ENCODE results near the gene ATG9A.

Gene ATG9A

DNA sequence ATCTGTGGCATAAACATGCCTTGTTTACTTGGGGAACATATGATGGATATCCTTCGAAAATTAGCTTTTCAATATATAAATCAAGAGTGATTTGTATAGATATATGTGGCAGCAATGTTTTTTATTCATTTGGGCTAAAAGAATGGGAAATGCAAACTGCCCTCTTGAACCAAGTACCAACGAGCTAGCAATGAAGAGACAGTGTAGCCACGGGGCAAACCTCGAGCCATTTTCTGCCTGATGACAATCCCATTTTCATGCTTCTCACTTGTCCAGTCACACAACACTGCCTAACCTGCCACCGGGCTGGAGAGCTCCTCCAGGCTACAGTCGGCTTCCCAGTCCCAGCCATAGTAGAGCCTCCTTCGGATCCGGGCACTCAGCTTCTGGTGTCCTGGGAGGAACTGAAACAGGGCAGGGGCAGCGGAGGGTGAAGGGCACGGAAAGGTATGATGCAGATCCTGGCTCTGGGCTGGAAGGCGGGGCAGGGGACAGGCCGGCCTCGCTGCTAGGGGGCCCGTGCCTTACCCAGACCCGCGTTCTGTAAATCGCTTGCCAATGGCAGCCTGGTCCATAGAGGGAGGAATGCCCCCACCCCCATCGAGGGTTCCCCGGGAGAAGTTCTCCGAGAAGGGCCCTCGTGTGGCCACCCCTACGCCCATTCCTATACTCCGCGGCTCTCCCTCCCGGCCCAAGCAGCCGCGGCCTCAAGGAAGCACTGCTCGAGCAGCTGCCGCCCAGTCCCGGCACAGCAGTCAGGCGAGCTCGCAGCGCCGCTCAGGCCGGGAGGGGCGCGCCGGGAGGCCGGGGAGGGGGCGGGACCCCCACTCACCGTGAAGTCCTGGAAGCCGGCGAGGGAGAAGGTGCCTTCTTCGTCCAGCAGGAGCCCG is 53.3 kb downstream of the ATG9A start (continued):
- TF ChIP-seq REPIN1 (tag by site-specific recombination; IDR thresholded peaks at IDR 0.05; ENCODE audit: low read depth) (no peak), KLF17 (tag by site-specific recombination; IDR thresholded peaks at IDR 0.05) (peak; percentile 20; the same call in 1 of the 2 replicates), ZNF501 (tag by site-specific recombination; IDR thresholded peaks at IDR 0.05) (peak; percentile 43; the same call in 1 of the 2 replicates), ZBTB20 (tag by site-specific recombination; IDR thresholded peaks at IDR 0.05) (peak; percentile 62), ZNF335 (tag by site-specific recombination; conservative IDR thresholded peaks at IDR 0.05) (peak; percentile 90), ZNF600 (tag by site-specific recombination; IDR thresholded peaks at IDR 0.05) (0 out of 2 replicates have a peak, but pooled peaks have one; percentile 13), HOXC10 (CRISPR knock-in tag; IDR thresholded peaks at IDR 0.05) (no peak)
- TF ChIP-seq, protein P1, sequence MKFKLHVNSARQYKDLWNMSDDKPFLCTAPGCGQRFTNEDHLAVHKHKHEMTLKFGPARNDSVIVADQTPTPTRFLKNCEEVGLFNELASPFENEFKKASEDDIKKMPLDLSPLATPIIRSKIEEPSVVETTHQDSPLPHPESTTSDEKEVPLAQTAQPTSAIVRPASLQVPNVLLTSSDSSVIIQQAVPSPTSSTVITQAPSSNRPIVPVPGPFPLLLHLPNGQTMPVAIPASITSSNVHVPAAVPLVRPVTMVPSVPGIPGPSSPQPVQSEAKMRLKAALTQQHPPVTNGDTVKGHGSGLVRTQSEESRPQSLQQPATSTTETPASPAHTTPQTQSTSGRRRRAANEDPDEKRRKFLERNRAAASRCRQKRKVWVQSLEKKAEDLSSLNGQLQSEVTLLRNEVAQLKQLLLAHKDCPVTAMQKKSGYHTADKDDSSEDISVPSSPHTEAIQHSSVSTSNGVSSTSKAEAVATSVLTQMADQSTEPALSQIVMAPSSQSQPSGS (tag by site-specific recombination; IDR thresholded peaks at IDR 0.05; ENCODE audit: low read depth), result no peak

GRCh38 chr2:219175486-219175885 is 54.0 kb downstream of the ATG9A start:
- H3K9me3 ChIP-seq (ENCODE audit: control insufficient read depth, insufficient read depth, low read depth, low read length), result no peaks in the 10 kb centered on the region
- TF ChIP-seq ZBTB17 (tag by site-specific recombination; IDR thresholded peaks at IDR 0.05) (peak; percentile 59; the same call in 1 of the 2 replicates), ZNF16 (tag by site-specific recombination; IDR thresholded peaks at IDR 0.05; ENCODE audit: low read depth) (no peak)
- no peak overlapping the region for H3K4me3 ChIP-seq (ENCODE audit: low read depth, low read length)
- H3K36me3 ChIP-seq (ENCODE audit: control insufficient read depth in 2 of 2, insufficient read depth in 1 of 2, low read length in 2 of 2), result peaks cover 4 to 48% of the 10 kb centered on the region in 2 experiments; a peak in 2 of 3 replicates
- H3K27ac ChIP-seq (ENCODE audit: extremely low read depth, low read depth, low read length), result peak overlapping the region; percentile 79; the same call in 1 of the 2 replicates
- ChIA-PET POLR2A (interaction anchor here (2.7 kb wide), 1 partner anchor 31 kb away, joined by 27 read pairs; the partner anchor contains the start of gene ZFAND2B), CTCF (interaction anchor here (0.5 to 8.4 kb wide), 15 partner anchors 8 to 366 kb away, joined by 3 to 101 read pairs (median 3); partner anchors contain the start of genes DNAJB2 and NHEJ1)
- H3K4me1 ChIP-seq (ENCODE audit: control insufficient read depth, insufficient read depth, low read length), result peaks cover 6% of the 10 kb centered on the region; the same call in 1 of the 2 replicates

GRCh38 chr2:219174801-219175200 is 54.6 kb downstream of the ATG9A start:
- TF ChIP-seq SCRT2 (tag by site-specific recombination; IDR thresholded peaks at IDR 0.05), result no peak
- no peak for TF ChIP-seq ZBTB21 (tag by site-specific recombination; IDR thresholded peaks at IDR 0.05)
- ChIA-PET CTCF (interaction anchor here (0.6 to 8.4 kb wide), 10 partner anchors 11 to 214 kb away, joined by 3 to 101 read pairs (median 3); partner anchors contain the start of genes ANKZF1 and ATG9A), POLR2A (no interaction called here)
- Histone ChIP-seq H3K4me1 (ENCODE audit: control insufficient read depth, insufficient read depth, low read length) (peaks cover 6% of the 10 kb centered on the region; the same call in 1 of the 2 replicates), H3K4me3 (ENCODE audit: low read depth, low read length) (no peak overlapping the region), H3K9me3 (ENCODE audit: control insufficient read depth, insufficient read depth, low read depth, low read length) (no peaks in the 10 kb centered on the region), H3K27ac (ENCODE audit: extremely low read depth, low read depth, low read length) (no peak overlapping the region), H3K36me3 (ENCODE audit: control insufficient read depth in 2 of 2, insufficient read depth in 1 of 2, low read length in 2 of 2) (peaks cover 4 to 41% of the 10 kb centered on the region in 2 experiments; a peak in 2 of 3 replicates)

DNA sequence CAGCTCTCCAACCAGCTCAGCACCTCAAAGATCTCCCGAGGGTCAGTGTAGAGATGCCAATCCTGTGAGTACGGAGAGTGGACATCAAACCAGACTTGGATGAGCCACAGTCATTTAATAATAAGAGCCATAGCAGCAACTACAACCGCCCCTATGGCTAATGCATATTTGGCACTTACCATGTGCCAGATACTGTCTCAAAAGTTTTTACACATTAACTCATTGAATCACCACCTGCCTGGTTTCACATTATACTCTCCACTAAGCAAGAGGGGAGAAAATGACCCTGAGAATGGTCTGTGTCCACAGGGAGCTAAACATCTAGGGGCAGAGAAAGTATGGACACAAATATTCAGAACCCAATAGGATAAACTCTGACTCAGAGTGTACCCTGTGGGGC is 55.3 kb downstream of the ATG9A start:
- ChIA-PET POLR2A (no interaction called here), CTCF (interaction anchor here (0.6 to 8.4 kb wide), 12 partner anchors 10 to 1073 kb away, joined by 3 to 101 read pairs (median 3); partner anchors contain the start of genes ANKZF1 and ATG9A)
- peaks cover 4 to 36% of the 10 kb centered on the region in 2 experiments; a peak in 2 of 3 replicates for H3K36me3 ChIP-seq (ENCODE audit: control insufficient read depth in 2 of 2, insufficient read depth in 1 of 2, low read length in 2 of 2)
- H3K9me3 ChIP-seq (ENCODE audit: control insufficient read depth, insufficient read depth, low read depth, low read length), result no peaks in the 10 kb centered on the region
- no peak overlapping the region for H3K4me3 ChIP-seq (ENCODE audit: low read depth, low read length)
- no peak overlapping the region for H3K27ac ChIP-seq (ENCODE audit: extremely low read depth, low read depth, low read length)
- peaks cover 6% of the 10 kb centered on the region; the same call in 1 of the 2 replicates for H3K4me1 ChIP-seq (ENCODE audit: control insufficient read depth, insufficient read depth, low read length)
- no peak for TF ChIP-seq GLIS2 (tag by site-specific recombination; IDR thresholded peaks at IDR 0.05)
- no peak for TF ChIP-seq ZNF785 (tag by site-specific recombination; IDR thresholded peaks at IDR 0.05)
- no peak for TF ChIP-seq ZNF510 (tag by site-specific recombination; IDR thresholded peaks at IDR 0.05; ENCODE audit: insufficient replicate concordance)
- no peak for TF ChIP-seq ZNF16 (tag by site-specific recombination; IDR thresholded peaks at IDR 0.05; ENCODE audit: low read depth)
- no peak for TF ChIP-seq ZNF621 (tag by site-specific recombination; IDR thresholded peaks at IDR 0.05)
- TF ChIP-seq, protein P2, sequence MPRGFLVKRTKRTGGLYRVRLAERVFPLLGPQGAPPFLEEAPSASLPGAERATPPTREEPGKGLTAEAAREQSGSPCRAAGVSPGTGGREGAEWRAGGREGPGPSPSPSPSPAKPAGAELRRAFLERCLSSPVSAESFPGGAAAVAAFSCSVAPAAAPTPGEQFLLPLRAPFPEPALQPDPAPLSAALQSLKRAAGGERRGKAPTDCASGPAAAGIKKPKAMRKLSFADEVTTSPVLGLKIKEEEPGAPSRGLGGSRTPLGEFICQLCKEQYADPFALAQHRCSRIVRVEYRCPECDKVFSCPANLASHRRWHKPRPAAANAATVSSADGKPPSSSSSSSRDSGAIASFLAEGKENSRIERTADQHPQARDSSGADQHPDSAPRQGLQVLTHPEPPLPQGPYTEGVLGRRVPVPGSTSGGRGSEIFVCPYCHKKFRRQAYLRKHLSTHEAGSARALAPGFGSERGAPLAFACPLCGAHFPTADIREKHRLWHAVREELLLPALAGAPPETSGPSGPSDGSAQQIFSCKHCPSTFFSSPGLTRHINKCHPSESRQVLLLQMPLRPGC (tag by site-specific recombination; IDR thresholded peaks at IDR 0.05), result no peak
- no peak for TF ChIP-seq ZNF132 (tag by site-specific recombination; IDR thresholded peaks at IDR 0.05; ENCODE audit: borderline replicate concordance)
- no peak for TF ChIP-seq ZNF292 (tag by site-specific recombination; IDR thresholded peaks at IDR 0.05; ENCODE audit: borderline replicate concordance, low read depth)
- no peak for TF ChIP-seq HOXC10 (CRISPR knock-in tag; IDR thresholded peaks at IDR 0.05)
- TF ChIP-seq ZSCAN16 (tag by site-specific recombination; IDR thresholded peaks at IDR 0.05), result no peak
- TF ChIP-seq ZNF155 (tag by site-specific recombination; IDR thresholded peaks at IDR 0.05), result no peak
- TF ChIP-seq ZNF433 (tag by site-specific recombination; IDR thresholded peaks at IDR 0.05; ENCODE audit: low read depth), result no peak
- TF ChIP-seq ZNF488 (tag by site-specific recombination; IDR thresholded peaks at IDR 0.05), result no peak

Measured in HEK293 (cell line).